ENCODE data around the gene PDLIM4. TPM values are rescaled to one million over a fixed set of nuclear protein-coding genes. Genes with fewer than 3 reads are reported as not detected.

Gene PDLIM4
- total and polyA plus RNA-seq, 7 experiments from 2014 or later: 0.99 TPM; not detected in 6

- CTCF ChIA-PET: no interaction called here
- peaks cover 10 to 24% (median 14%) of the 10 kb centered on the region in 5 donors for H3K27me3 Mint-ChIP-seq
- H3K4me1 Mint-ChIP-seq: peaks cover 0 to 16% (median 13%) of the 10 kb centered on the region in 7 donors
- no peaks in the 10 kb centered on the region for H3K9me3 Mint-ChIP-seq
- peak in 1 of 9 donors; percentile 17 for DNase-seq
- ATAC-seq: no peak
- H3K27ac Mint-ChIP-seq: no peak overlapping the region
- no peak overlapping the region for H3K4me3 ChIP-seq (ENCODE audit: low read length)
- H3K27ac ChIP-seq (ENCODE audit: low read depth, low read length): no peak overlapping the region
- H3K36me3 ChIP-seq (ENCODE audit: control insufficient read depth in 2 of 3, insufficient read depth in 3 of 3, low read length in 3 of 3): no peaks in the 10 kb centered on the region
- H3K36me3 Mint-ChIP-seq: no peaks in the 10 kb centered on the region
- H3K4me1 ChIP-seq (ENCODE audit: control insufficient read depth in 2 of 2, insufficient read depth in 2 of 2, low read length in 2 of 2): peaks cover 0 to 4% of the 10 kb centered on the region in 2 donors
- no peak overlapping the region for H3K4me3 Mint-ChIP-seq
- POLR2A ChIA-PET: no interaction called here
- no peaks in the 10 kb centered on the region for H3K9me3 ChIP-seq (ENCODE audit: control insufficient read depth in 2 of 3, low read length in 3 of 3)
- intact Hi-C loops (cut with micrococcal nuclease): loop anchor here (5.0 to 10.0 kb wide), 3 partner anchors 97 to 545 kb away; partner anchors contain the start of genes SLC22A5 (in 1 of the 2) and SOWAHA (in 1 of the 2)
- no peaks in the 10 kb centered on the region for H3K27me3 ChIP-seq (ENCODE audit: control insufficient read depth in 2 of 2, insufficient read depth in 2 of 2, low read length in 2 of 2)
Observed at GRCh38 chr5:132270335-132270665, 12.8 kb downstream of the PDLIM4 start.

- Mint-ChIP-seq H3K27ac (no peak overlapping the region), H3K4me3 (peak overlapping the region in 3 of 10 donors; percentile 2 to 80 (median 45)), H3K36me3 (no peaks in the 10 kb centered on the region), H3K27me3 (peaks cover 10 to 28% (median 14%) of the 10 kb centered on the region in 5 donors), H3K9me3 (no peaks in the 10 kb centered on the region), H3K4me1 (peaks cover 0 to 16% (median 14%) of the 10 kb centered on the region in 7 donors)
- Histone ChIP-seq H3K9me3 (ENCODE audit: control insufficient read depth in 2 of 3, low read length in 3 of 3) (no peaks in the 10 kb centered on the region), H3K36me3 (ENCODE audit: control insufficient read depth in 2 of 3, insufficient read depth in 3 of 3, low read length in 3 of 3) (no peaks in the 10 kb centered on the region), H3K4me3 (ENCODE audit: low read length) (no peak overlapping the region), H3K4me1 (ENCODE audit: control insufficient read depth in 2 of 2, insufficient read depth in 2 of 2, low read length in 2 of 2) (peaks cover 0 to 4% of the 10 kb centered on the region in 2 donors), H3K27me3 (ENCODE audit: control insufficient read depth in 2 of 2, insufficient read depth in 2 of 2, low read length in 2 of 2) (no peaks in the 10 kb centered on the region), H3K27ac (ENCODE audit: low read depth, low read length) (no peak overlapping the region)
- DNase-seq (peak in 1 of 9 donors; percentile 19), ATAC-seq (no peak)
- ChIA-PET POLR2A (no interaction called here), CTCF (no interaction called here)
- intact Hi-C loops (cut with micrococcal nuclease): loop anchor here (5.0 to 10.0 kb wide), 3 partner anchors 97 to 544 kb away; partner anchors contain the start of genes SLC22A5 (in 1 of the 2) and SOWAHA (in 1 of the 2)
Observed at GRCh38 chr5:132270706-132271105, 13.2 kb downstream of the PDLIM4 start.

- Histone ChIP-seq H3K27me3 (ENCODE audit: control insufficient read depth in 2 of 2, insufficient read depth in 2 of 2, low read length in 2 of 2) (no peaks in the 10 kb centered on the region), H3K27ac (ENCODE audit: low read depth, low read length) (no peak overlapping the region), H3K36me3 (ENCODE audit: control insufficient read depth in 2 of 3, insufficient read depth in 3 of 3, low read length in 3 of 3) (no peaks in the 10 kb centered on the region), H3K4me1 (ENCODE audit: control insufficient read depth in 2 of 2, insufficient read depth in 2 of 2, low read length in 2 of 2) (peaks cover 0 to 4% of the 10 kb centered on the region in 2 donors), H3K4me3 (ENCODE audit: low read length) (peak overlapping the region; percentile 6), H3K9me3 (ENCODE audit: control insufficient read depth in 2 of 3, low read length in 3 of 3) (no peaks in the 10 kb centered on the region)
- H3K36me3 Mint-ChIP-seq: no peaks in the 10 kb centered on the region
- peak in 1 of 9 donors; percentile 22 for DNase-seq
- CTCF ChIA-PET: interaction anchor here (0.6 kb wide), 1 partner anchor 174 kb away, joined by 3 read pairs; no protein-coding TSS in a partner anchor
- ATAC-seq: no peak
- peaks cover 0 to 16% (median 14%) of the 10 kb centered on the region in 7 donors for H3K4me1 Mint-ChIP-seq
- POLR2A ChIA-PET: no interaction called here
- H3K27ac Mint-ChIP-seq: no peak overlapping the region
- peaks cover 10 to 31% (median 14%) of the 10 kb centered on the region in 5 donors for H3K27me3 Mint-ChIP-seq
- H3K4me3 Mint-ChIP-seq: peak overlapping the region in 7 of 10 donors; percentile 45 to 81 (median 55)
- H3K9me3 Mint-ChIP-seq: no peaks in the 10 kb centered on the region
- intact Hi-C loops (cut with micrococcal nuclease): loop anchor here (2.0 to 10.0 kb wide), 4 partner anchors 96 to 543 kb away; partner anchors contain the start of genes SLC22A5 (in 1 of the 2) and SOWAHA (in 1 of the 2)
Observed at GRCh38 chr5:132271251-132272246, 14.1 kb downstream of the PDLIM4 start.

GRCh38 chr5:132272311-132273210 lies 15.1 kb downstream of the PDLIM4 start:
- ChIA-PET POLR2A (no interaction called here), CTCF (interaction anchor here (0.6 to 1.0 kb wide), 3 partner anchors 9 to 173 kb away, joined by 3 read pairs; no protein-coding TSS in a partner anchor)
- peak overlapping the region in 1 of 9 donors; percentile 52 for H3K27ac Mint-ChIP-seq
- peaks cover 0 to 16% (median 12%) of the 10 kb centered on the region in 7 donors for H3K4me1 Mint-ChIP-seq
- H3K4me3 Mint-ChIP-seq: peak overlapping the region in 6 of 10 donors; percentile 25 to 80 (median 54)
- no peaks in the 10 kb centered on the region for H3K36me3 Mint-ChIP-seq
- Histone ChIP-seq H3K27ac (ENCODE audit: low read depth, low read length) (no peak overlapping the region), H3K4me1 (ENCODE audit: control insufficient read depth in 2 of 2, insufficient read depth in 2 of 2, low read length in 2 of 2) (peaks cover 0 to 4% of the 10 kb centered on the region in 2 donors), H3K4me3 (ENCODE audit: low read length) (no peak overlapping the region), H3K27me3 (ENCODE audit: control insufficient read depth in 2 of 2, insufficient read depth in 2 of 2, low read length in 2 of 2) (no peaks in the 10 kb centered on the region), H3K36me3 (ENCODE audit: control insufficient read depth in 2 of 3, insufficient read depth in 3 of 3, low read length in 3 of 3) (no peaks in the 10 kb centered on the region), H3K9me3 (ENCODE audit: control insufficient read depth in 2 of 3, low read length in 3 of 3) (no peaks in the 10 kb centered on the region)
- ATAC-seq: peak; percentile 42
- H3K9me3 Mint-ChIP-seq: no peaks in the 10 kb centered on the region
- intact Hi-C loops (cut with micrococcal nuclease): loop anchor here (2.0 to 10.0 kb wide), 4 partner anchors 95 to 542 kb away; partner anchors contain the start of genes SLC22A5 (in 1 of the 2) and SOWAHA (in 1 of the 2)
- H3K27me3 Mint-ChIP-seq: peaks cover 10 to 31% (median 14%) of the 10 kb centered on the region in 5 donors
- peak; percentile 21 to 72 (median 49) for DNase-seq

- DNase-seq (peak in 1 of 9 donors; percentile 6), ATAC-seq (no peak)
- intact Hi-C loops (cut with micrococcal nuclease): loop anchor here (2.0 to 10.0 kb wide), 4 partner anchors 94 to 541 kb away; partner anchors contain the start of genes SLC22A5 (in 1 of the 2) and SOWAHA (in 1 of the 2)
- Histone ChIP-seq H3K36me3 (ENCODE audit: control insufficient read depth in 2 of 3, insufficient read depth in 3 of 3, low read length in 3 of 3) (no peaks in the 10 kb centered on the region), H3K4me3 (ENCODE audit: low read length) (no peak overlapping the region), H3K27me3 (ENCODE audit: control insufficient read depth in 2 of 2, insufficient read depth in 2 of 2, low read length in 2 of 2) (no peaks in the 10 kb centered on the region), H3K27ac (ENCODE audit: low read depth, low read length) (no peak overlapping the region), H3K9me3 (ENCODE audit: control insufficient read depth in 2 of 3, low read length in 3 of 3) (no peaks in the 10 kb centered on the region), H3K4me1 (ENCODE audit: control insufficient read depth in 2 of 2, insufficient read depth in 2 of 2, low read length in 2 of 2) (peaks cover 0 to 4% of the 10 kb centered on the region in 2 donors)
- Mint-ChIP-seq H3K27me3 (peaks cover 10 to 31% (median 14%) of the 10 kb centered on the region in 5 donors), H3K4me3 (peak overlapping the region in 2 of 10 donors; percentile 28 to 53), H3K36me3 (no peaks in the 10 kb centered on the region), H3K27ac (no peak overlapping the region), H3K4me1 (peaks cover 0 to 16% (median 11%) of the 10 kb centered on the region in 7 donors), H3K9me3 (no peaks in the 10 kb centered on the region)
- ChIA-PET POLR2A (no interaction called here), CTCF (interaction anchor here (1.0 kb wide), 1 partner anchor 8 kb away, joined by 3 read pairs; no protein-coding TSS in a partner anchor)
Observed at GRCh38 chr5:132273631-132274030, 16.1 kb downstream of the PDLIM4 start.
